CD14-positive monocyte (primary cell): ENCODE measurements around the gene ROBO2. TPM values are rescaled to one million over a fixed set of nuclear protein-coding genes. Genes with fewer than 3 reads are reported as not detected.

Experiments used
- DNase-seq, 3 donors: peaks; one replicate each; pipeline ENCODE4 v3.0.0-alpha.2; 2011 to 2022
- H2AFZ ChIP-seq: 2 replicates; pipeline ENCODE4 v1.6.0; 2012; ENCODE audit warnings: mild to moderate bottlenecking, low read depth, low read length, inconsistent platforms; ENCODE audit not compliant: insufficient read depth, poor library complexity, severe bottlenecking
- H3K27ac ChIP-seq, 2 donors: 1 replicate in 1 of 2; 2 replicates in 1 of 2; pipeline ENCODE4 v1.5.1; 2012 to 2013; ENCODE audit warnings: low read length in 2 of 2, control low read depth in 1 of 2, inconsistent platforms in 1 of 2, low read depth in 1 of 2, mild to moderate bottlenecking in 1 of 2
- H3K27me3 ChIP-seq, 2 donors: one replicate each; pipeline versions ENCODE4 v1.6.0 to v1.6.1; 2011 to 2013; ENCODE audit warnings: low read length in 2 of 2; ENCODE audit not compliant: control insufficient read depth in 2 of 2, insufficient read depth in 2 of 2
- H3K36me3 ChIP-seq, 2 donors: replicated peaks in 1 of 2; 1 replicate in 1 of 2; 2 replicates in 1 of 2; pipeline versions ENCODE4 v1.5.1 to v1.6.1; 2012 to 2013; ENCODE audit warnings: low read length in 2 of 2, control low read depth in 1 of 2, inconsistent platforms in 1 of 2, mild to moderate bottlenecking in 1 of 2; ENCODE audit not compliant: insufficient read depth in 2 of 2, control insufficient read depth in 1 of 2
- H3K4me1 ChIP-seq, 2 donors: 1 replicate in 1 of 2; 2 replicates in 1 of 2; pipeline versions ENCODE4 v1.5.1 to v1.6.1; 2012 to 2013; ENCODE audit warnings: low read length in 2 of 2, control low read depth in 1 of 2, inconsistent platforms in 1 of 2, mild to moderate bottlenecking in 1 of 2, moderate library complexity in 1 of 2; ENCODE audit not compliant: insufficient read depth in 2 of 2, control insufficient read depth in 1 of 2
- H3K4me2 ChIP-seq: replicated peaks from 2 replicates; pipeline ENCODE3; 2012; ENCODE audit warnings: low read length, moderate library complexity, mild to moderate bottlenecking; ENCODE audit not compliant: poor library complexity, severe bottlenecking; ENCODE audit errors: extremely low read depth
- H3K4me3 ChIP-seq, 3 experiments: fragments of 200-600 bp in 1 of 3; sonication (generic) in 1 of 3; replicated peaks in 1 of 3; 1 replicate in 2 of 3; 2 replicates in 1 of 3; pipeline ENCODE4 v1.5.1; 2011 to 2013; ENCODE audit warnings: low read length in 3 of 3, mild to moderate bottlenecking in 3 of 3, control low read depth in 2 of 3, low read depth in 2 of 3, inconsistent platforms in 1 of 3, moderate library complexity in 1 of 3
- H3K79me2 ChIP-seq: 2 replicates; pipeline ENCODE4 v1.6.0; 2012; ENCODE audit warnings: mild to moderate bottlenecking, control low read depth, inconsistent platforms, low read length, moderate library complexity; ENCODE audit not compliant: insufficient read depth
- H3K9ac ChIP-seq: 2 replicates; pipeline ENCODE4 v1.6.0; 2017; ENCODE audit warnings: low read length, mild to moderate bottlenecking; ENCODE audit not compliant: insufficient read depth, poor library complexity, severe bottlenecking
- H3K9me3 ChIP-seq, 2 donors: replicated peaks in 1 of 2; 1 replicate in 1 of 2; 2 replicates in 1 of 2; pipeline versions ENCODE4 v1.5.1 to v1.6.1; 2012 to 2013; ENCODE audit warnings: low read length in 2 of 2, control low read depth in 1 of 2; ENCODE audit not compliant: control insufficient read depth in 1 of 2, insufficient read depth in 1 of 2
- H4K20me1 ChIP-seq: 2 replicates; pipeline ENCODE4 v1.6.0; 2012; ENCODE audit warnings: mild to moderate bottlenecking, low read length, control low read depth, moderate library complexity; ENCODE audit not compliant: insufficient read depth
- H3K27ac Mint-ChIP-seq, 7 donors: one replicate each; pipeline ENCODE4 v1.8.0; 2020; ENCODE audit warnings: mild to moderate bottlenecking in 7 of 7, mixed read lengths in 7 of 7, moderate library complexity in 6 of 7, inconsistent platforms in 2 of 7
- H3K27me3 Mint-ChIP-seq, 3 donors: one replicate each; pipeline ENCODE4 v1.8.0; 2021 to 2022; ENCODE audit warnings: low read depth in 3 of 3, mild to moderate bottlenecking in 3 of 3, mixed read lengths in 3 of 3, moderate library complexity in 3 of 3, inconsistent platforms in 1 of 3
- H3K36me3 Mint-ChIP-seq, 2 donors: one replicate each; pipeline ENCODE4 v1.8.0; 2020; ENCODE audit warnings: mixed read lengths in 2 of 2, inconsistent platforms in 1 of 2, mild to moderate bottlenecking in 1 of 2
- H3K4me1 Mint-ChIP-seq: one replicate; pipeline ENCODE4 v1.8.0; 2020; ENCODE audit warnings: mild to moderate bottlenecking, mixed read lengths
- H3K4me3 Mint-ChIP-seq, 2 donors: one replicate each; pipeline ENCODE4 v1.8.0; 2020; ENCODE audit warnings: mild to moderate bottlenecking in 2 of 2, mixed read lengths in 2 of 2, moderate library complexity in 1 of 2
- H3K9me3 Mint-ChIP-seq, 7 donors: one replicate each; pipeline ENCODE4 v1.8.0; 2020 to 2022; ENCODE audit warnings: mixed read lengths in 7 of 7, mild to moderate bottlenecking in 6 of 7, moderate library complexity in 6 of 7, inconsistent platforms in 2 of 7
- WGBS: methylation state at CpG from one replicate; pipeline ENCODE4 v1.1.5; 2013; ENCODE audit warnings: missing lambda C conversion rate; ENCODE audit not compliant: insufficient coverage; 5-methylcytosine and 5-hydroxymethylcytosine counted together
- intact Hi-C, 2 donors: fragments of 100-400 bp; cut with micrococcal nuclease; formaldehyde crosslinking; loops; one replicate each; pipeline versions ENCODE4 v1.15.0 to v1.15.1; 2023
- polyA plus RNA-seq, 3 donors: library from polyadenylated mRNA; depleted of rRNA in 1 of 3; unstranded in 2 of 3; stranded (reverse) in 1 of 3; fragments of 300-500 nt in 2 of 3; fragments of >200 nt in 1 of 3; fragmentation: Illumina TruSeq in 2 of 3; gene quantifications; 1 replicate in 2 of 3; 2 replicates in 1 of 3; pipeline ENCODE4 v1.2.3, GENCODE V29; 2012 to 2021
- TF ChIP-seq, protein P1 (sequence below): fragments of 200-600 bp; IDR thresholded peaks from one replicate; pipeline ENCODE4 v1.8.0; 2022; ENCODE audit warnings: antibody characterized with exemption, mild to moderate bottlenecking

The ROBO2 gene
- polyA plus RNA-seq, 3 donors: not detected

DNA sequence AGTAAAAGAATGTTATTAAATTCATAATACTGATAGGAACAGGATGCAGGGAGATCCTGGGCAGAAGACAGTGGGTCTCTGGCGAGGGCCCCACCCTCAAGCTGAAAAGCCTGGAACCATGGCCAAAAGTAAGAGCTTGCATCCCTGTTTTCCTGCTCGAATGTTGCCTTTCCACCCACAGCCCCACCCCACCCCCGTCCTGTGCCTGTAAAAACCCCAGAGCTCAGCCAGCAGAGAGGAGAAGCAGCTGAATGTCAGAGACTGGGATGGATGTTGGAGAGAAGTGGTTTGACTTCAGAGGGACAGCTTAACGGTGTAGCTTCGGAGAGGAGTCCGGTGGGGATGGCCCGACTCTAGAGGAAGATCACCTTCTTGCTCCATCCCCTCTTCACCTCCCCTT is 207.9 kb downstream of the ROBO2 start:
- intact Hi-C loops: no loop called here
- no peak overlapping the region for H3K27ac ChIP-seq
- no peak overlapping the region for H2AFZ ChIP-seq
- Mint-ChIP-seq H3K4me3 (no peak overlapping the region), H3K27ac (no peak overlapping the region), H3K36me3 (no peaks in the 10 kb centered on the region), H3K27me3 (peaks cover 0 to 2% (median 0%) of the 10 kb centered on the region in 3 donors), H3K4me1 (no peaks in the 10 kb centered on the region), H3K9me3 (peaks cover 0 to 4% (median 0%) of the 10 kb centered on the region in 7 donors)
- H3K4me2 ChIP-seq: no peak overlapping the region
- H3K4me1 ChIP-seq: no peaks in the 10 kb centered on the region
- no peak overlapping the region for H3K4me3 ChIP-seq
- H3K9me3 ChIP-seq: no peaks in the 10 kb centered on the region
- no peak for DNase-seq
- H3K36me3 ChIP-seq: no peaks in the 10 kb centered on the region
- no peaks in the 10 kb centered on the region for H4K20me1 ChIP-seq
- no peaks in the 10 kb centered on the region for H3K27me3 ChIP-seq
- H3K79me2 ChIP-seq: no peaks in the 10 kb centered on the region
- TF ChIP-seq, protein P1, sequence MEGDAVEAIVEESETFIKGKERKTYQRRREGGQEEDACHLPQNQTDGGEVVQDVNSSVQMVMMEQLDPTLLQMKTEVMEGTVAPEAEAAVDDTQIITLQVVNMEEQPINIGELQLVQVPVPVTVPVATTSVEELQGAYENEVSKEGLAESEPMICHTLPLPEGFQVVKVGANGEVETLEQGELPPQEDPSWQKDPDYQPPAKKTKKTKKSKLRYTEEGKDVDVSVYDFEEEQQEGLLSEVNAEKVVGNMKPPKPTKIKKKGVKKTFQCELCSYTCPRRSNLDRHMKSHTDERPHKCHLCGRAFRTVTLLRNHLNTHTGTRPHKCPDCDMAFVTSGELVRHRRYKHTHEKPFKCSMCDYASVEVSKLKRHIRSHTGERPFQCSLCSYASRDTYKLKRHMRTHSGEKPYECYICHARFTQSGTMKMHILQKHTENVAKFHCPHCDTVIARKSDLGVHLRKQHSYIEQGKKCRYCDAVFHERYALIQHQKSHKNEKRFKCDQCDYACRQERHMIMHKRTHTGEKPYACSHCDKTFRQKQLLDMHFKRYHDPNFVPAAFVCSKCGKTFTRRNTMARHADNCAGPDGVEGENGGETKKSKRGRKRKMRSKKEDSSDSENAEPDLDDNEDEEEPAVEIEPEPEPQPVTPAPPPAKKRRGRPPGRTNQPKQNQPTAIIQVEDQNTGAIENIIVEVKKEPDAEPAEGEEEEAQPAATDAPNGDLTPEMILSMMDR: no peak
- no peak overlapping the region for H3K9ac ChIP-seq
- no CpG with 5 or more reads among the region's 7 CpGs for WGBS

- WGBS: 94% methylated on average over 9 of the region's 17 CpGs
- H3K9me3 Mint-ChIP-seq: peaks cover 0 to 4% (median 0%) of the 10 kb centered on the region in 7 donors
- H3K4me1 Mint-ChIP-seq: no peaks in the 10 kb centered on the region
These were observed 208.5 kb downstream of the ROBO2 start for GRCh38 chr3:77248420-77248819.

More at GRCh38 chr3:77248420-77248819, 208.5 kb downstream of the ROBO2 start:
- Histone ChIP-seq H3K4me3 (no peak overlapping the region), H2AFZ (no peak overlapping the region), H4K20me1 (no peaks in the 10 kb centered on the region), H3K9ac (no peak overlapping the region), H3K79me2 (no peaks in the 10 kb centered on the region), H3K4me2 (no peak overlapping the region), H3K4me1 (no peaks in the 10 kb centered on the region), H3K9me3 (no peaks in the 10 kb centered on the region), H3K27ac (no peak overlapping the region), H3K36me3 (no peaks in the 10 kb centered on the region), H3K27me3 (no peaks in the 10 kb centered on the region)
- Mint-ChIP-seq H3K36me3 (no peaks in the 10 kb centered on the region), H3K4me3 (no peak overlapping the region), H3K27ac (no peak overlapping the region), H3K27me3 (peaks cover 0 to 2% (median 0%) of the 10 kb centered on the region in 3 donors)
- DNase-seq: no peak
- TF ChIP-seq, protein P1: no peak
- intact Hi-C loops: no loop called here
